Prostate gland (tissue), 2 donors: ENCODE results near the gene AACS.

ENCODE experiments used
- POLR2A ChIP-seq: fragments of 450-650 bp; IDR thresholded peaks from one replicate; pipeline ENCODE4 v1.6.1; 2016; ENCODE audit warnings: antibody characterized with exemption, mild to moderate bottlenecking
- TF ChIP-seq, protein P1 (sequence below), 4 experiments: fragments of 200-600 bp in 2 of 4; fragments of 450-650 bp in 2 of 4; sonication (generic) in 2 of 4; IDR thresholded peaks; 1 replicate in 3 of 4; 2 replicates in 1 of 4; pipeline ENCODE4 v1.5.1; 2016 to 2019; ENCODE audit warnings: antibody characterized with exemption in 4 of 4, mild to moderate bottlenecking in 2 of 4, moderate library complexity in 2 of 4

DNA sequence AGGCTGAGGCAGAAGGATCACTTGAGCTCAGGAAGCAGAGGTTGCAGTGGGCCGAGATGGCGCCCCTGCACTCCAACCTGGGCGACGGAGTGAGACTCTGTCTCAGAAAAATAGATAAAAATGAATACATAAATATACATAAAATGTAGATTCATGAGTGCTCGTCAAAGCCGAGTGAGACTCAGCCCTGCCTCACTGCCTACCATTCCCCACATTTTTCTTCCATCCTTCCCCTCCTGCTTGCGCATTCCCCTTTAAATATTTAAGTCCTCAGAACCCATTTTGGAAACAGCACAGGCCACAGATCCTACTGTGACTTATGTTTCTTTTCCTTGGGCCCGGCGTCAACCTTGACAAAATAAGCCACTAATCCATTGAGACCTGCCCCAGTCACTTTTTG lies 31.9 kb upstream of the AACS start:
- TF ChIP-seq, protein P1, sequence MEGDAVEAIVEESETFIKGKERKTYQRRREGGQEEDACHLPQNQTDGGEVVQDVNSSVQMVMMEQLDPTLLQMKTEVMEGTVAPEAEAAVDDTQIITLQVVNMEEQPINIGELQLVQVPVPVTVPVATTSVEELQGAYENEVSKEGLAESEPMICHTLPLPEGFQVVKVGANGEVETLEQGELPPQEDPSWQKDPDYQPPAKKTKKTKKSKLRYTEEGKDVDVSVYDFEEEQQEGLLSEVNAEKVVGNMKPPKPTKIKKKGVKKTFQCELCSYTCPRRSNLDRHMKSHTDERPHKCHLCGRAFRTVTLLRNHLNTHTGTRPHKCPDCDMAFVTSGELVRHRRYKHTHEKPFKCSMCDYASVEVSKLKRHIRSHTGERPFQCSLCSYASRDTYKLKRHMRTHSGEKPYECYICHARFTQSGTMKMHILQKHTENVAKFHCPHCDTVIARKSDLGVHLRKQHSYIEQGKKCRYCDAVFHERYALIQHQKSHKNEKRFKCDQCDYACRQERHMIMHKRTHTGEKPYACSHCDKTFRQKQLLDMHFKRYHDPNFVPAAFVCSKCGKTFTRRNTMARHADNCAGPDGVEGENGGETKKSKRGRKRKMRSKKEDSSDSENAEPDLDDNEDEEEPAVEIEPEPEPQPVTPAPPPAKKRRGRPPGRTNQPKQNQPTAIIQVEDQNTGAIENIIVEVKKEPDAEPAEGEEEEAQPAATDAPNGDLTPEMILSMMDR (IDR thresholded peaks at IDR 0.05) = no peak
- no peak for TF ChIP-seq POLR2A
